GM21515 (cell line): ENCODE data around the gene TNNI3K.

Experiments
- ATAC-seq: cut with Tn5 transposase; IDR thresholded peaks from one replicate; pipeline ENCODE4 v1.9.1; 2021; ENCODE audit not compliant: unreplicated experiment

TNNI3K gene

GRCh38 chr1:74280642-74281396 is 45.6 kb downstream of the TNNI3K start:
- no peak for ATAC-seq

GRCh38 chr1:74286414-74286813 is 51.2 kb downstream of the TNNI3K start:
- no peak for ATAC-seq

GRCh38 chr1:74314438-74314837 is 79.3 kb downstream of the TNNI3K start:
- no peak for ATAC-seq

- no peak for ATAC-seq
These were observed 81.1 kb downstream of the TNNI3K start for GRCh38 chr1:74316302-74316701.

- no peak for ATAC-seq
These were observed 82.5 kb downstream of the TNNI3K start for GRCh38 chr1:74317663-74318062.

- no peak for ATAC-seq
These were observed 88.8 kb downstream of the TNNI3K start for GRCh38 chr1:74323937-74324473.

- ATAC-seq = no peak
These were observed 89.7 kb downstream of the TNNI3K start for GRCh38 chr1:74324684-74325448.

- no peak for ATAC-seq
These were observed 93.7 kb downstream of the TNNI3K start for GRCh38 chr1:74328851-74329250.

GRCh38 chr1:74333244-74333643 is 98.1 kb downstream of the TNNI3K start:
- ATAC-seq = no peak

- ATAC-seq = no peak
These were observed 99.0 kb downstream of the TNNI3K start for GRCh38 chr1:74334147-74334546.

- ATAC-seq = no peak
These were observed 105.5 kb downstream of the TNNI3K start for GRCh38 chr1:74340656-74341055.

- ATAC-seq = no peak
These were observed 106.6 kb downstream of the TNNI3K start for GRCh38 chr1:74341702-74342339.

GRCh38 chr1:74343216-74343615 is 108.0 kb downstream of the TNNI3K start:
- ATAC-seq = no peak

- no peak for ATAC-seq
These were observed 109.2 kb downstream of the TNNI3K start for GRCh38 chr1:74344387-74344786.

GRCh38 chr1:74356493-74356892 is 121.3 kb downstream of the TNNI3K start:
- no peak for ATAC-seq

- ATAC-seq = no peak
These were observed 122.0 kb downstream of the TNNI3K start for GRCh38 chr1:74357150-74357549.

GRCh38 chr1:74357756-74358155 is 122.6 kb downstream of the TNNI3K start:
- ATAC-seq = no peak

- no peak for ATAC-seq
These were observed 127.5 kb downstream of the TNNI3K start for GRCh38 chr1:74362691-74363090.

GRCh38 chr1:74363220-74363619 is 128.0 kb downstream of the TNNI3K start:
- no peak for ATAC-seq

- no peak for ATAC-seq
These were observed 132.1 kb downstream of the TNNI3K start for GRCh38 chr1:74367175-74367813.

GRCh38 chr1:74368335-74368734 is 133.1 kb downstream of the TNNI3K start:
- ATAC-seq = no peak
